Upper lobe of left lung (tissue), 4 donors: ENCODE results near the gene JAK3.
"Not testable (repeated sequence)": the region's sequence is repeated elsewhere in the genome, so short reads cannot be mapped to it uniquely, and the experiment has no call there.

ENCODE experiments used
- EP300 ChIP-seq, 4 donors: sonication (generic); formaldehyde crosslinking; IDR thresholded peaks; one replicate each; pipeline ENCODE4 v1.5.1; 2017; ENCODE audit warnings: antibody characterized with exemption in 4 of 4, control low read depth in 2 of 4
- POLR2AphosphoS5 ChIP-seq, 2 donors: sonication (generic); formaldehyde crosslinking; IDR thresholded peaks; one replicate each; pipeline ENCODE4 v1.5.1; 2017; ENCODE audit warnings: antibody characterized with exemption in 2 of 2
- TF ChIP-seq, protein P1 (sequence below), 6 experiments: fragments of 450-650 bp in 4 of 6; fragments of 200-600 bp in 2 of 6; sonication (generic) in 2 of 6; IDR thresholded peaks; one replicate each; pipeline ENCODE4 v1.5.1; 2016 to 2019; ENCODE audit warnings: antibody characterized with exemption in 6 of 6

DNA sequence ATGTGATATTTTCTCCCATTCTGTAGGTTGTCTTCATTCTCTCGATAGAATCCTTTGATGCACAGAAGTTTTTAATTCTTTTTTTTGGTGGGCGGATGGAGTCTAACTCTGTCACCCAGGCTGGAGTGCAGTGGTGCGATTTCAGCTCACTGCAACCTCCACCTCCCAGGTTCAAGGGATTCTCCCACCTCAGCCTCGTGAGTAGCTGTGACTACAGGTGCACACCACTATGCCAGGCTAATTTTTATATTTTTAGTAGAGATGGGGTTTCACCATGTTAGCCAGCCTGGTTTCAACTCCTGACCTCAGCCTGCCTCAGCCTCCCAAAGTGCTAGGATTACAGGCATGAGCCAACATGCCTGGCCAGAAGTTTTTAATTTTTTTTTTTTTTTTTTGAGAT lies 39.4 kb upstream of the JAK3 start:
- TF ChIP-seq, protein P1, sequence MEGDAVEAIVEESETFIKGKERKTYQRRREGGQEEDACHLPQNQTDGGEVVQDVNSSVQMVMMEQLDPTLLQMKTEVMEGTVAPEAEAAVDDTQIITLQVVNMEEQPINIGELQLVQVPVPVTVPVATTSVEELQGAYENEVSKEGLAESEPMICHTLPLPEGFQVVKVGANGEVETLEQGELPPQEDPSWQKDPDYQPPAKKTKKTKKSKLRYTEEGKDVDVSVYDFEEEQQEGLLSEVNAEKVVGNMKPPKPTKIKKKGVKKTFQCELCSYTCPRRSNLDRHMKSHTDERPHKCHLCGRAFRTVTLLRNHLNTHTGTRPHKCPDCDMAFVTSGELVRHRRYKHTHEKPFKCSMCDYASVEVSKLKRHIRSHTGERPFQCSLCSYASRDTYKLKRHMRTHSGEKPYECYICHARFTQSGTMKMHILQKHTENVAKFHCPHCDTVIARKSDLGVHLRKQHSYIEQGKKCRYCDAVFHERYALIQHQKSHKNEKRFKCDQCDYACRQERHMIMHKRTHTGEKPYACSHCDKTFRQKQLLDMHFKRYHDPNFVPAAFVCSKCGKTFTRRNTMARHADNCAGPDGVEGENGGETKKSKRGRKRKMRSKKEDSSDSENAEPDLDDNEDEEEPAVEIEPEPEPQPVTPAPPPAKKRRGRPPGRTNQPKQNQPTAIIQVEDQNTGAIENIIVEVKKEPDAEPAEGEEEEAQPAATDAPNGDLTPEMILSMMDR (IDR thresholded peaks at IDR 0.05) = not testable (repeated sequence)
- not testable (repeated sequence) for TF ChIP-seq EP300, POLR2AphosphoS5 (IDR thresholded peaks at IDR 0.05)
